ENCODE results near the gene DSCAM. TPM values are rescaled to one million over a fixed set of nuclear protein-coding genes. Genes with fewer than 3 reads are reported as not detected.

The DSCAM gene
- total and polyA plus RNA-seq, 2 donors (not counting 3 experiments of a cell fraction or from before 2014, with no cell fraction given) = not detected

GRCh38 chr21:40152476-40152875 is 694.5 kb downstream of the DSCAM start:
- Histone ChIP-seq H3K4me1 (ENCODE audit: control insufficient read depth, extremely low read depth, insufficient read depth, low read length) (no peaks in the 10 kb centered on the region), H3K9ac (replicated peaks; ENCODE audit: extremely low read depth, insufficient read depth, low read length) (no peak overlapping the region), H3K9me1 (replicated peaks; ENCODE audit: control insufficient read depth, extremely low read depth, insufficient read depth, low read length) (no peaks in the 10 kb centered on the region), H4K20me1 (replicated peaks; ENCODE audit: control insufficient read depth, extremely low read depth, insufficient read depth, low read length) (no peaks in the 10 kb centered on the region), H3K36me3 (ENCODE audit: control insufficient read depth in 2 of 2, extremely low read depth in 1 of 2, insufficient read depth in 2 of 2, low read length in 2 of 2) (no peaks in the 10 kb centered on the region), H3K79me2 (ENCODE audit: control insufficient read depth, insufficient read depth, low read length) (no peaks in the 10 kb centered on the region), H3K4me3 (replicated peaks in 1 of 3; ENCODE audit: insufficient read depth in 1 of 3, low read depth in 1 of 3, low read length in 3 of 3) (no peak overlapping the region), H3K4me2 (ENCODE audit: insufficient read depth, low read length) (no peak overlapping the region), H3K27me3 (ENCODE audit: control insufficient read depth in 2 of 2, insufficient read depth in 2 of 2, low read length in 2 of 2) (no peaks in the 10 kb centered on the region), H2AFZ (ENCODE audit: low read depth, low read length) (no peak overlapping the region), H3K9me3 (replicated peaks; ENCODE audit: control insufficient read depth, insufficient read depth, low read length) (peaks cover 9% of the 10 kb centered on the region), H3K27ac (ENCODE audit: insufficient read depth, low read depth, low read length) (no peak overlapping the region)
- POLR2A ChIA-PET = no interaction called here
- intact Hi-C loops (cut with micrococcal nuclease) (no loop called here), dilution Hi-C loops (cut with MboI; ENCODE audit: extremely low pct_ligation_motif_present, low sequenced_read_pairs) (no loop called here)
- TF ChIP-seq FOS (IDR thresholded peaks at IDR 0.05; ENCODE audit: borderline replicate concordance, insufficient read depth, low read length) = no peak
- no peak for TF ChIP-seq JUN (IDR thresholded peaks at IDR 0.05; ENCODE audit: borderline replicate concordance, insufficient read depth, insufficient read length, low read depth)
- no peak for TF ChIP-seq MYC (IDR thresholded peaks at IDR 0.05; ENCODE audit: low read depth, low read length)
- TF ChIP-seq POLR2A (IDR thresholded peaks at IDR 0.05; ENCODE audit: low read depth, low read length) = no peak
- no peak for TF ChIP-seq POLR2AphosphoS5 (IDR thresholded peaks at IDR 0.05; ENCODE audit: insufficient read depth, low read depth, low read length)
- no peak for TF ChIP-seq MAX (IDR thresholded peaks at IDR 0.05; ENCODE audit: insufficient read depth, insufficient read length)
- no peak for TF ChIP-seq EZH2 (IDR thresholded peaks at IDR 0.05; ENCODE audit: borderline replicate concordance, low read depth, low read length, severe bottlenecking)
- no peak for TF ChIP-seq CTCF (IDR thresholded peaks at IDR 0.05; ENCODE audit: extremely low read depth in 1 of 2, insufficient read depth in 1 of 2, low read depth in 1 of 2, low read length in 2 of 2)
- no peak for TF ChIP-seq GATA2 (IDR thresholded peaks at IDR 0.05; ENCODE audit: insufficient read depth, insufficient read length, low read depth, low read length)
- no TSS peak for BruUV-seq (replicated peaks)
- DNase-seq (ENCODE audit: low read depth, low spot score) (no peak), FAIRE-seq (no peak)
- CTCF ChIA-PET = no interaction called here
